GM18873 (cell line): ENCODE measurements around the gene CHD3.
"Not testable (repeated sequence)": the region's sequence is repeated elsewhere in the genome, so short reads cannot be mapped to it uniquely, and the experiment has no call there.

Experiments
- ATAC-seq: cut with Tn5 transposase; IDR thresholded peaks from one replicate; pipeline ENCODE4 v1.9.1; 2021; ENCODE audit warnings: mild to moderate bottlenecking, moderate library complexity, moderate number of reproducible peaks; ENCODE audit not compliant: unreplicated experiment, low FRiP score

CHD3 gene

GRCh38 chr17:7849751-7850504, 38.7 kb upstream of the CHD3 start:
- ATAC-seq: no peak

- peak; percentile 9 for ATAC-seq
These were observed 37.7 kb upstream of the CHD3 start for GRCh38 chr17:7850701-7851437.

- ATAC-seq: peak; percentile 57
These were observed 36.9 kb upstream of the CHD3 start for GRCh38 chr17:7851438-7852261.

GRCh38 chr17:7852262-7852670, 36.3 kb upstream of the CHD3 start:
- ATAC-seq: no peak

GRCh38 chr17:7852919-7853690, 35.5 kb upstream of the CHD3 start:
- ATAC-seq: no peak

- ATAC-seq: no peak
These were observed 34.9 kb upstream of the CHD3 start for GRCh38 chr17:7853691-7854038.

GRCh38 chr17:7854078-7854777, 34.4 kb upstream of the CHD3 start:
- ATAC-seq: no peak

GRCh38 chr17:7854851-7855659, 33.5 kb upstream of the CHD3 start, which contains the start of gene TMEM88:
TSS of gene TMEM88 (plus strand) at chr17:7855066. CDS start at chr17:7855075, 9 bp downstream.
- ATAC-seq: no peak

GRCh38 chr17:7855660-7856010, 33.0 kb upstream of the CHD3 start:
- no peak for ATAC-seq

GRCh38 chr17:7856011-7856810, 32.4 kb upstream of the CHD3 start:
- ATAC-seq: no peak

GRCh38 chr17:7856811-7857712, 31.5 kb upstream of the CHD3 start, which contains the start of gene NAA38:
TSS of gene NAA38 (minus strand) at chr17:7857559. CDS start at chr17:7857463, 96 bp downstream.
- peak; percentile 73 for ATAC-seq

- ATAC-seq: peak; percentile 29
These were observed 30.7 kb upstream of the CHD3 start, which contains the start of gene CYB5D1 for GRCh38 chr17:7857713-7858521. TSS of gene CYB5D1 (plus strand) at chr17:7858003. CDS start at chr17:7858135, 132 bp downstream.

GRCh38 chr17:7858522-7858810, 30.1 kb upstream of the CHD3 start:
- no peak for ATAC-seq

GRCh38 chr17:7859028-7859427, 29.6 kb upstream of the CHD3 start:
- no peak for ATAC-seq

- no peak for ATAC-seq
These were observed 25.7 kb upstream of the CHD3 start for GRCh38 chr17:7862692-7863437.

GRCh38 chr17:7864384-7864783, 24.2 kb upstream of the CHD3 start:
- not testable (repeated sequence) for ATAC-seq
